Measurements from ENCODE around the gene WWOX.

GRCh38 chr16:79167893-79168292, 1068.4 kb downstream of the WWOX start:
- TF ChIP-seq, protein P1, sequence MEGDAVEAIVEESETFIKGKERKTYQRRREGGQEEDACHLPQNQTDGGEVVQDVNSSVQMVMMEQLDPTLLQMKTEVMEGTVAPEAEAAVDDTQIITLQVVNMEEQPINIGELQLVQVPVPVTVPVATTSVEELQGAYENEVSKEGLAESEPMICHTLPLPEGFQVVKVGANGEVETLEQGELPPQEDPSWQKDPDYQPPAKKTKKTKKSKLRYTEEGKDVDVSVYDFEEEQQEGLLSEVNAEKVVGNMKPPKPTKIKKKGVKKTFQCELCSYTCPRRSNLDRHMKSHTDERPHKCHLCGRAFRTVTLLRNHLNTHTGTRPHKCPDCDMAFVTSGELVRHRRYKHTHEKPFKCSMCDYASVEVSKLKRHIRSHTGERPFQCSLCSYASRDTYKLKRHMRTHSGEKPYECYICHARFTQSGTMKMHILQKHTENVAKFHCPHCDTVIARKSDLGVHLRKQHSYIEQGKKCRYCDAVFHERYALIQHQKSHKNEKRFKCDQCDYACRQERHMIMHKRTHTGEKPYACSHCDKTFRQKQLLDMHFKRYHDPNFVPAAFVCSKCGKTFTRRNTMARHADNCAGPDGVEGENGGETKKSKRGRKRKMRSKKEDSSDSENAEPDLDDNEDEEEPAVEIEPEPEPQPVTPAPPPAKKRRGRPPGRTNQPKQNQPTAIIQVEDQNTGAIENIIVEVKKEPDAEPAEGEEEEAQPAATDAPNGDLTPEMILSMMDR (conservative IDR thresholded peaks at IDR 0.05; ENCODE audit: low read depth, low read length): no peak
- TF ChIP-seq EZH2phosphoT487 (IDR thresholded peaks at IDR 0.05; ENCODE audit: borderline replicate concordance, low read length): no peak
